GM19324 (cell line): ENCODE measurements around the gene VEGFC.

Source experiments
- ATAC-seq: cut with Tn5 transposase; IDR thresholded peaks from one replicate; pipeline ENCODE4 v1.9.1; 2021; ENCODE audit warnings: mild to moderate bottlenecking, moderate library complexity; ENCODE audit not compliant: unreplicated experiment, low FRiP score

The VEGFC gene

DNA sequence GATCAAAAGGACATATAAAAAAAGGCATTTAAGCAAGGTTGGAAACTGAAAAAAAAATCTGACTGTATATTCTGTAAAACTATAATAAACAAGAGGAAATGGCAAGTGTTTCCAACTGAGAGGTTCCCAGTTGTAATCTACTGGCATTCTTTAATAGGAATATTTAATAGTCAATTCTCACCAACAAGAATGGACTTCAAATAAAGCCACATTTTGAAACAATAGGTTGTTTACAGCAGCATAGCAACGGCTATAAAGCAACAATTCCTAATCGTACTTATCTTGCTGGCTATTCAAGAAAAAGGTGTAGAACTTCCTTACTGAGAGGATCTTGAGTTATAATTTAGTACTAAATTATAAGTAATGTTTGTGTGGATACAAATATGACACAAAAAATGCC lies 75.5 kb downstream of the VEGFC start:
- ATAC-seq, result no peak

- ATAC-seq, result no peak
Measured at GRCh38 chr4:176709417-176709816, 83.3 kb downstream of the VEGFC start.

- no peak for ATAC-seq
Measured at GRCh38 chr4:176708771-176709311, 83.9 kb downstream of the VEGFC start.

- no peak for ATAC-seq
Measured at GRCh38 chr4:176690716-176691115, 102.0 kb downstream of the VEGFC start.

- ATAC-seq, result no peak
Measured at GRCh38 chr4:176680668-176681180, 112.0 kb downstream of the VEGFC start.

- no peak for ATAC-seq
Measured at GRCh38 chr4:176676901-176677300, 115.8 kb downstream of the VEGFC start.

DNA sequence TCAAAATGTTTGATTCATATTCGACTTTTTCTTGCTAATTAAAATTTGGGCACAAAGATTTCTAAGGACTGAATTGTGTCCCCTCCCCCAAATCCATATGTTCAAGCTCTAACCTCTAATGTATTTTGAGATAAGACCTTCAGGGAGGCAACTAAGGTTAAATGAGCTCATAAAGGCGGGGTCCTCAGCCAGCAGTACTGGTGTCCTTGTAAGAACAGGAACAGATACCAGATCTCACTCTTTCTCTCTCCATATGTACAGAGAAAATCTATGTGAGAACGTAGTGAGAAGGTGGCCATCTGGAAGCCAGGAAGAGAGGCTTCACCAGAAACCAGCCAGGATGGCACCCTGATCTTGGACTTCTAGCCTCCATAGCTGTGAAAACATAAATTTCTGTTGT lies 116.9 kb downstream of the VEGFC start:
- no peak for ATAC-seq

DNA sequence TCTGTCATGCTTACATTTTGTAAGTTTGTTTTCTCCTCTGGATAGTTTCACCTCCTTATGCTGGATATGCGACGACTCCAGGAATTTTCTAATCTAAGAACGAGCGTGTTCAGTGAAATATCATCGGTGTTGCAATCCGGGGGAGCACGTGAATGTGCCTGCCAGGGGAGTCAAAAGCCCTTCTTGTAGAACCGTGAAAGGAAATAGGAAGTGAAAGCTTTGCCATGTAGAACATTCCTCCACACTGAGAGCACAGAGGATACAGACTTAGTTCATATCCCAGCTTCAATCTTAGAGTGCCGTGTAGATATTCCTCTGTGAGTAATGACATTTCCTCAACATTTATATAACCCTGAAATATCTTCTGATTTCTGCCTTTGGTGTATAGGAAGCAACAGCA lies 121.2 kb downstream of the VEGFC start:
- no peak for ATAC-seq

DNA sequence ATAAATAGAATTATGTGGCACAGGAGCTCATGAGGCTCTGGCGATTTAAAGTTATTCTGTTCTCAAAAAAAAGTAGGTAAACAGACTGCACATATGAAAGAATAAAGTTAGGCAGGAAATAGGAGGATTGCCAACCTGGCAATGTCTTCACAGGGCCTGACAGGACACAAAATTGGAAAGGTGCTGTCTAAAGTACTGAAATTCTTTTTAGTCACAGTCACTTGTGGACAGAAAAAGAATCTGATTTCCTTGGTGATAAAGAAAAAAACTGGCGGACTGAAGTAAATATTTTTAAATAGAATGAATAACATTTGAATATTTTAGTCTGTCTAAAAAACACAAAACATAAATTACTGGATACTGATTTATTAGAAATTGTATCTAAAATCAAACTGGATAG lies 124.4 kb downstream of the VEGFC start:
- no peak for ATAC-seq

GRCh38 chr4:176664964-176665363 lies 127.8 kb downstream of the VEGFC start:
- no peak for ATAC-seq

DNA sequence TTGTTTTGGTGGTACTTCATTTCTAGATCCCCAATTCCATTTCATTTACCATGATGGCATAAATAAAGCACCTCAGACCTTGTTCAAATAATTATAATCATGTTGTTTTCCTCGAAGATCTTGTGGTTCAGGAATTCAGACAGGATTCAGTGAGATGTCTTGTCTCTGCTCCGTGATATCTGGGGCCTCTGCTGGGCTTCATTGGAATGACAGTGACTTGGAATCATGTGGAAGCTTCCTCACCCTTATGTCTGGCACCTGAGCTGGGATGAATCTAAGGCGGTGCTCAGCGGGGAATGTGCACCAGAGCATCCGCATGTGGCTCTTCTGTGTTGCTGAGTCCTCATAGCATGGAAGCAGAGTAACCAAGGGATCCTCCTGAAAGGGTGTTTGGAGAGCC lies 132.2 kb downstream of the VEGFC start:
- ATAC-seq, result no peak

- no peak for ATAC-seq
Measured at GRCh38 chr4:176656108-176656507, 136.6 kb downstream of the VEGFC start.

DNA sequence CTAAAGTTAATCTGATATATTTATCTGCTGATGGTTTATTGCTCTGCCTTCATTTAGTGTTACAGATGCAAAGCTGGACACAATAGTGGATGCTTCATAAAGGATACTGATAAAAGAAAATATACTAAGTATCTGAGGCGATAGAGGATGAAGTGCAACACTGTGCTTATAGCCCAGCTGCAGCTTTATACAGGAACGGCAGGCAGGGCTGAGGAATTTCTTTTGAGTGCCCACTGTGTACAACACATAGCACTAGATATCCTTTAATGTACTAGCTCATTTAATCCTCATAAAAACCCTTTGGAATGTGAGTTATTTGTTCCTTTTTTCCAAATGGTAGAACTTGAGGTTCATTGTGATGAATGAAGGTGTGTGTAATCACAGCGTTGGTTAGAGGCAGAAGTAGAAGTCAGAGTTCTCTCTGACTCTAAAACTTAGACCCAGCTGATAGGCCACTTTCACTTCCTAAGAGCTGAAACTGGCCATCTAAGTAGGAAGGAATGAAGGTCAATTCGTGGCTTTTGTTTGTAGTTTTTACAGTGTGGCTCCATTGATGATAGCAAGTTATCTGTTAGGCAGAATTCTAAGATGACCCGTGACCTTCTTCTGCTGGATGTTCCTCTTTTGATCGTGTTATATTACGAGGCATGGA lies 138.0 kb downstream of the VEGFC start:
- ATAC-seq, result no peak

DNA sequence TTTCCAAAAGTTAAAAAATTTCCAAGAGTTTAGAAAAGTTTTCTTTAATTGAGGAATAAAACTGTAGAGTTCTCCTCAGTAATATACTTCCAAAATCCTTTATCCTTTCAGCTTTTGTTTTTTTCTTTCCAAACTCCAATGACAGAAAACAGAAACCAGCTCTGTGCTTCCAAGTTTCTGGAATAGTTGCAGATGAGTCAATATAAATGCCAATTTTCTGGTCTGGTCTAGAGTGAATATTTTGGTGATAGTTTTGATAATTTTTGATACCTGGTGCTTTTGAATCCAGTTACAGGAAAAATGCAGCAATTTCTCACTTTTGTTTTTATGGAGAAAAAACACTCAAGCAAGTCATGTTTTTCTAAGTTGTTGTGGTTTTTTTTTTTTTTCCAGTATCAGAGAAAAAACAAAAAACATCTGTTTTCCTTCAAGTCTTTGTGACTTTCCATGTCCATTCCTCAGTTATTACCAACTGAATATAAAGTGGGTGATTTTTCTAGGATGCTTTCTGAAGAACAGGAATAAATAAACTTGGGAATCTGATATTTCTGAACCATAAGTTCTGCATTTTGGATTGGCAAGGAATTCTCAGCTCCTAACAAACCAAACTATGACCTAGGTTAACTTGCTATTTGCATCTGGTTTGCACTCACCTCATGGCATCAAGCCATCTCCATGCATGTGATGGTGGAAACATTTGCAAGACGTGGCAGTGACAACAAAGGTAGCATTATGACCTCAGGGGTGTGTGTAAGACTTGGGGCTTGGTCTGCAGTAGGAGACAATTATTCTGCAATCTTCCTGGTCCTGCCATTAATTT lies 139.1 kb downstream of the VEGFC start:
- no peak for ATAC-seq

GRCh38 chr4:176646311-176646710 lies 146.4 kb downstream of the VEGFC start:
- no peak for ATAC-seq

- no peak for ATAC-seq
Measured at GRCh38 chr4:176645246-176645960, 147.3 kb downstream of the VEGFC start.

DNA sequence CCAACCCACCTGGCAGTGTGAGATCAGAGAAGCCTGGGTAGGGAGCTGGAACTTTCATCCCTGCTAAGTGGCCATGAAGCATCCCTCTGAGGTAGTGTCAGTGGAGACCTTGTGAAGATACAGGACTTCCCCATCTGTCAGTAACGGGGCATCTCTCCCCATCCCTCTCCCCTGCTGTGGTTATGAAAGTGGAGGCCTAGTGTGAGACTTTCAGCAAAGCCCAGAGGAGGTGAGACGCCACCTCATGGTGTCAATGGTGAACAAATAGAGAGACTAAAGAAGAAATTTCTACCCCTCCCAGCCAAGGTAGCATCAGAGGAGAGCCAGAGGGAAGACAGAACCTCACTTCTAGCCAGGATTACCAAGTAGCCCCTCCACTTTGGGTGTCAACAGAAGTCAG lies 150.2 kb downstream of the VEGFC start:
- ATAC-seq, result peak; percentile 80

DNA sequence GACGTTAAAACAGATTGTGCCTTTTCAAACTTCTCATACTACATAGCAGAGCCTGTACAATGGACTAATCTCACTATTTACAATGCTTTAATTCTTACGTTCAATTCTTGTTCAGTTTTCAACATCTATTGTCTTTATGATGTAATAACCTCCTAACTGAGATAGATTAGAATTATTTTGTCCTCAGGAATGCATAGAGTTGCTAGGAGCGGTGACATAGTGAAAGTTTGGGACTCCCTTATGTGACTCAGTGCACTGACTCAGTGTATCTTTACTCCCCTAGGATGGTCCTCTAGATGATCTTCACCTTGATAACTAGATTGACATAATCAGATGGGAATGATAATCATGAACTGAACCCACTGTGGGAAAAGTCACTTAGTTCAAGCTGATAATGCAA lies 151.5 kb downstream of the VEGFC start:
- no peak for ATAC-seq

DNA sequence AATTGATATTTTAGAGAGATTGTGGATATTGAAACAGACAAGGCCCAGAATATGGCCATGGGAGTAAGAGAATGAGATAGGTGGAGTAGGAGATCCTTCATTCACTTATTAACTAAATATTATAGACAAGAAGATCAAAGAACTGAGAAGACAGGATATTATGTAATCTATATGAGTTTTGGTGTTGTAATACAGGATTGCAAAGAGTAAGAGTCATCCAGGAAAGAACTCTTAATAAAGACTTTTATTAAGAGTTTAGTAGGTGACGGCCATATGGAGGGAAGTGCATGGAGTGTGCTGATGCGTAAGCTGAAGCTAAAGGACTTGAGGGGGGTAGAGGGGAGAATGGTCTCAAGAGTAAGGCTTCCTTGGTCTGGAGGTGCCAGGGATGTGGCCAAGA lies 153.7 kb downstream of the VEGFC start:
- ATAC-seq, result no peak

DNA sequence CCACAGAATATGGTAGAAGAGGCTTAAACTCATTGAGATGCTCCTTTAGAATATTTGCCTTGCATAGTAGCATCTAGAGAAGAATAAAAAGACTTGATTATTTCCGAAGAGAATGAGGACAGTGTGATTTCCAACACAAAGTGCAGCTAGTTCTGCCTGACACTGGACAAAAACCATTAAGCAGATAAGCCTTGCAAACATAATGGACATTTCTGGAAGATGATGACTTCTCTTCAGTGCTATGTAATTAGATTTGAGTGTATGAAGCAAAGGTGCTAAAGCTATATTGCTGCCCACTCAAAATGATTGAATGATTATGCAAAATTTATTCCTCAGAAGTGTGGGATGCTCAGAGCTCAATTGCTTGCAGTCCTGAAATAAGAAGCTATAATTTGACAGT lies 156.4 kb downstream of the VEGFC start:
- ATAC-seq, result no peak
